ENCODE data around the gene PTP4A2.

- TF ChIP-seq CTCF (IDR thresholded peaks at IDR 0.05) (no peak), EP300 (IDR thresholded peaks at IDR 0.05) (no peak), POLR2A (IDR thresholded peaks at IDR 0.05) (no peak)
These were observed 58.1 kb downstream of the PTP4A2 start for GRCh38 chr1:31879981-31880608.

Data from tibial nerve (tissue), 4 donors.